Measurements from ENCODE around the gene ZCCHC17. TPM values are rescaled to one million over a fixed set of nuclear protein-coding genes. Genes with fewer than 3 reads are reported as not detected.

ZCCHC17 gene
- total RNA-seq, 8 experiments from 2014 or later, result 31.6 to 81.8 (median 58.6) TPM

GRCh38 chr1:31318146-31318545 is 21.3 kb downstream of the ZCCHC17 start:
- H3K4me3 ChIP-seq, result no peak overlapping the region
- no peak overlapping the region for H3K27ac ChIP-seq
- in situ Hi-C loops (cut with MboI; ENCODE audit: low pct_unique_long_range_greater_than_20kb in 2 of 9, low sequenced_read_pairs in 9 of 9, unreplicated experiment in 9 of 9), result no loop called here
- ATAC-seq (replicated peaks in 6 of 8), result no peak
- H3K4me1 ChIP-seq (replicated peaks in 1 of 2), result no peaks in the 10 kb centered on the region
- WGBS, 10 experiments, result 11 to 67% (median 20%) methylated on average over 1 of the region's 1 CpG; no CpG with 5 or more reads in 2 of the 10 experiments

- ATAC-seq (replicated peaks in 6 of 8), result no peak
- Histone ChIP-seq H3K4me3 (no peak overlapping the region), H3K4me1 (replicated peaks in 1 of 2) (peaks cover 0 to 16% of the 10 kb centered on the region in 2 donors), H3K27ac (no peak overlapping the region)
- in situ Hi-C loops (cut with MboI; ENCODE audit: low pct_unique_long_range_greater_than_20kb in 2 of 9, low sequenced_read_pairs in 9 of 9, unreplicated experiment in 9 of 9), result no loop called here
- WGBS, 10 experiments, result 87 to 100% (median 93%) methylated on average over 1 to 4 of the region's 4 CpGs; no CpG with 5 or more reads in 5 of the 10 experiments
Observed at GRCh38 chr1:31324093-31324492, 27.3 kb downstream of the ZCCHC17 start.

GRCh38 chr1:31324992-31325391 is 28.2 kb downstream of the ZCCHC17 start:
- H3K4me3 ChIP-seq, result no peak overlapping the region
- 83 to 100% (median 87%) methylated on average over 1 to 3 of the region's 3 CpGs; no CpG with 5 or more reads in 5 of the 10 experiments for WGBS, 10 experiments
- no peak for ATAC-seq (replicated peaks in 6 of 8)
- H3K4me1 ChIP-seq (replicated peaks in 1 of 2), result peaks cover 0 to 16% of the 10 kb centered on the region in 2 donors
- in situ Hi-C loops (cut with MboI; ENCODE audit: low pct_unique_long_range_greater_than_20kb in 2 of 9, low sequenced_read_pairs in 9 of 9, unreplicated experiment in 9 of 9), result loop anchor here in 1 of 9 experiments (25.0 kb wide), 1 partner anchor 138 kb away; no protein-coding TSS in a partner anchor
- H3K27ac ChIP-seq, result no peak overlapping the region

GRCh38 chr1:31326461-31326860 is 29.6 kb downstream of the ZCCHC17 start:
- H3K4me1 ChIP-seq (replicated peaks in 1 of 2), result peaks cover 0 to 16% of the 10 kb centered on the region in 2 donors
- no peak overlapping the region for H3K27ac ChIP-seq
- WGBS, 10 experiments, result 57 to 100% (median 88%) methylated on average over 1 of the region's 1 CpG; no CpG with 5 or more reads in 4 of the 10 experiments
- no peak overlapping the region for H3K4me3 ChIP-seq
- in situ Hi-C loops (cut with MboI; ENCODE audit: low pct_unique_long_range_greater_than_20kb in 2 of 9, low sequenced_read_pairs in 9 of 9, unreplicated experiment in 9 of 9), result loop anchor here in 1 of 9 experiments (25.0 kb wide), 1 partner anchor 139 kb away; no protein-coding TSS in a partner anchor
- ATAC-seq (replicated peaks in 6 of 8), result peak in 1 of 8 experiments; percentile 19

- peak in 1 of 8 experiments; percentile 44 for ATAC-seq (replicated peaks in 6 of 8)
- Histone ChIP-seq H3K27ac (no peak overlapping the region), H3K4me3 (no peak overlapping the region), H3K4me1 (replicated peaks in 1 of 2) (peaks cover 0 to 16% of the 10 kb centered on the region in 2 donors)
- 80 to 100% (median 94%) methylated on average over 1 to 3 of the region's 3 CpGs; no CpG with 5 or more reads in 1 of the 10 experiments for WGBS, 10 experiments
- in situ Hi-C loops (cut with MboI; ENCODE audit: low pct_unique_long_range_greater_than_20kb in 2 of 9, low sequenced_read_pairs in 9 of 9, unreplicated experiment in 9 of 9), result loop anchor here in 1 of 9 experiments (25.0 kb wide), 1 partner anchor 140 kb away; no protein-coding TSS in a partner anchor
Observed at GRCh38 chr1:31327381-31327780, 30.5 kb downstream of the ZCCHC17 start.

- in situ Hi-C loops (cut with MboI; ENCODE audit: low pct_unique_long_range_greater_than_20kb in 2 of 9, low sequenced_read_pairs in 9 of 9, unreplicated experiment in 9 of 9), result loop anchor here in 1 of 9 experiments (25.0 kb wide), 1 partner anchor 148 kb away; no protein-coding TSS in a partner anchor
- H3K4me3 ChIP-seq, result no peak overlapping the region
- peak in 4 of 8 experiments; percentile 47 to 62 (median 58) for ATAC-seq (replicated peaks in 6 of 8)
- no peaks in the 10 kb centered on the region for H3K4me1 ChIP-seq (replicated peaks in 1 of 2)
- no peak overlapping the region for H3K27ac ChIP-seq
Observed at GRCh38 chr1:31335007-31335406, 38.2 kb downstream of the ZCCHC17 start.

GRCh38 chr1:31336687-31337467 is 40.0 kb downstream of the ZCCHC17 start:
- 70 to 94% (median 88%) methylated on average over 1 to 10 of the region's 10 CpGs for WGBS, 10 experiments
- no peak for ATAC-seq (replicated peaks in 6 of 8)

GRCh38 chr1:31344503-31344902 is 47.7 kb downstream of the ZCCHC17 start:
- ATAC-seq (replicated peaks in 6 of 8), result no peak
- Histone ChIP-seq H3K4me1 (replicated peaks in 1 of 2) (no peaks in the 10 kb centered on the region), H3K4me3 (no peak overlapping the region), H3K27ac (no peak overlapping the region)
- 0 to 73% (median 0%) methylated on average over 1 of the region's 1 CpG; no CpG with 5 or more reads in 5 of the 10 experiments for WGBS, 10 experiments
- in situ Hi-C loops (cut with MboI; ENCODE audit: low pct_unique_long_range_greater_than_20kb in 2 of 9, low sequenced_read_pairs in 9 of 9, unreplicated experiment in 9 of 9), result loop anchor here in 1 of 9 experiments (25.0 kb wide), 1 partner anchor 157 kb away; no protein-coding TSS in a partner anchor

More at GRCh38 chr1:31336687-31337467, 40.0 kb downstream of the ZCCHC17 start:
- in situ Hi-C loops (cut with MboI; ENCODE audit: low pct_unique_long_range_greater_than_20kb in 2 of 9, low sequenced_read_pairs in 9 of 9, unreplicated experiment in 9 of 9), result loop anchor here in 1 of 9 experiments (25.0 kb wide), 1 partner anchor 150 kb away; no protein-coding TSS in a partner anchor
- H3K27ac ChIP-seq, result no peak overlapping the region
- H3K4me3 ChIP-seq, result no peak overlapping the region
- no peaks in the 10 kb centered on the region for H3K4me1 ChIP-seq (replicated peaks in 1 of 2)

- 100% methylated on average over 1 to 2 of the region's 2 CpGs; no CpG with 5 or more reads in 4 of the 10 experiments for WGBS, 10 experiments
- no peak overlapping the region for H3K27ac ChIP-seq
- in situ Hi-C loops (cut with MboI; ENCODE audit: low pct_unique_long_range_greater_than_20kb in 2 of 9, low sequenced_read_pairs in 9 of 9, unreplicated experiment in 9 of 9), result loop anchor here in 1 of 9 experiments (25.0 kb wide), 1 partner anchor 158 kb away; no protein-coding TSS in a partner anchor
- ATAC-seq (replicated peaks in 6 of 8), result no peak
- H3K4me3 ChIP-seq, result no peak overlapping the region
- H3K4me1 ChIP-seq (replicated peaks in 1 of 2), result no peaks in the 10 kb centered on the region
Observed at GRCh38 chr1:31345635-31346034, 48.8 kb downstream of the ZCCHC17 start.

GRCh38 chr1:31346785-31347184 is 50.0 kb downstream of the ZCCHC17 start:
- no peak for ATAC-seq (replicated peaks in 6 of 8)
- Histone ChIP-seq H3K27ac (no peak overlapping the region), H3K4me3 (no peak overlapping the region), H3K4me1 (replicated peaks in 1 of 2) (no peaks in the 10 kb centered on the region)
- in situ Hi-C loops (cut with MboI; ENCODE audit: low pct_unique_long_range_greater_than_20kb in 2 of 9, low sequenced_read_pairs in 9 of 9, unreplicated experiment in 9 of 9), result loop anchor here in 1 of 9 experiments (25.0 kb wide), 1 partner anchor 159 kb away; no protein-coding TSS in a partner anchor

GRCh38 chr1:31348449-31348848 is 51.6 kb downstream of the ZCCHC17 start:
- 83 to 100% (median 92%) methylated on average over 1 of the region's 1 CpG; no CpG with 5 or more reads in 6 of the 10 experiments for WGBS, 10 experiments
- Histone ChIP-seq H3K4me1 (replicated peaks in 1 of 2) (no peaks in the 10 kb centered on the region), H3K4me3 (no peak overlapping the region), H3K27ac (no peak overlapping the region)
- in situ Hi-C loops (cut with MboI; ENCODE audit: low pct_unique_long_range_greater_than_20kb in 2 of 9, low sequenced_read_pairs in 9 of 9, unreplicated experiment in 9 of 9), result loop anchor here in 1 of 9 experiments (25.0 kb wide), 1 partner anchor 161 kb away; no protein-coding TSS in a partner anchor
- ATAC-seq (replicated peaks in 6 of 8), result no peak

GRCh38 chr1:31354283-31354682 is 57.5 kb downstream of the ZCCHC17 start:
- WGBS, 10 experiments, result 38 to 94% (median 88%) methylated on average over 1 to 3 of the region's 3 CpGs
- Histone ChIP-seq H3K4me1 (replicated peaks in 1 of 2) (no peaks in the 10 kb centered on the region), H3K4me3 (no peak overlapping the region), H3K27ac (no peak overlapping the region)
- in situ Hi-C loops (cut with MboI; ENCODE audit: low pct_unique_long_range_greater_than_20kb in 2 of 9, low sequenced_read_pairs in 9 of 9, unreplicated experiment in 9 of 9), result no loop called here
- ATAC-seq (replicated peaks in 6 of 8), result peak in 2 of 8 experiments; percentile 25 to 34

GRCh38 chr1:31356427-31356826 is 59.6 kb downstream of the ZCCHC17 start:
- no peak for ATAC-seq (replicated peaks in 6 of 8)
- H3K4me1 ChIP-seq (replicated peaks in 1 of 2), result no peaks in the 10 kb centered on the region
- no peak overlapping the region for H3K27ac ChIP-seq

More at GRCh38 chr1:31356427-31356826, 59.6 kb downstream of the ZCCHC17 start:
- H3K4me3 ChIP-seq, result no peak overlapping the region
- in situ Hi-C loops (cut with MboI; ENCODE audit: low pct_unique_long_range_greater_than_20kb in 2 of 9, low sequenced_read_pairs in 9 of 9, unreplicated experiment in 9 of 9), result no loop called here
- WGBS, 10 experiments, result 60 to 100% (median 94%) methylated on average over 1 to 2 of the region's 2 CpGs; no CpG with 5 or more reads in 5 of the 10 experiments

All from motor neuron (in vitro differentiated cells).